GM18508 (cell line): ENCODE data around the gene KCNV2.
"Not testable (repeated sequence)": the region's sequence is repeated elsewhere in the genome, so short reads cannot be mapped to it uniquely, and the experiment has no call there.

Experiments used
- ATAC-seq: cut with Tn5 transposase; IDR thresholded peaks from one replicate; pipeline ENCODE4 v1.9.1; 2021; ENCODE audit warnings: moderate number of reproducible peaks; ENCODE audit not compliant: insufficient read depth, unreplicated experiment

KCNV2 gene

GRCh38 chr9:2717385-2717784, at the start of gene KCNV2:
TSS of gene KCNV2 (plus strand) at chr9:2717510. CDS start at chr9:2717740, 230 bp downstream.
- no peak for ATAC-seq

GRCh38 chr9:2673161-2673560, 44.1 kb upstream of the KCNV2 start:
- no peak for ATAC-seq

GRCh38 chr9:2674141-2674824, 43.0 kb upstream of the KCNV2 start:
- ATAC-seq, result no peak

- no peak for ATAC-seq
Observed at GRCh38 chr9:2675834-2676233, 41.5 kb upstream of the KCNV2 start.

- ATAC-seq, result no peak
Observed at GRCh38 chr9:2676466-2676865, 40.8 kb upstream of the KCNV2 start.

- ATAC-seq, result no peak
Observed at GRCh38 chr9:2677915-2678889, 39.1 kb upstream of the KCNV2 start.

- ATAC-seq, result no peak
Observed at GRCh38 chr9:2679011-2679410, 38.3 kb upstream of the KCNV2 start.

GRCh38 chr9:2681981-2682380, 35.3 kb upstream of the KCNV2 start:
- ATAC-seq, result no peak

- no peak for ATAC-seq
Observed at GRCh38 chr9:2686911-2687310, 30.4 kb upstream of the KCNV2 start.

- ATAC-seq, result no peak
Observed at GRCh38 chr9:2688636-2689035, 28.7 kb upstream of the KCNV2 start.

- ATAC-seq, result no peak
Observed at GRCh38 chr9:2691212-2691611, 26.1 kb upstream of the KCNV2 start.

- ATAC-seq, result no peak
Observed at GRCh38 chr9:2691626-2692025, 25.7 kb upstream of the KCNV2 start.

- ATAC-seq, result no peak
Observed at GRCh38 chr9:2693056-2693455, 24.3 kb upstream of the KCNV2 start.

GRCh38 chr9:2697492-2697891, 19.8 kb upstream of the KCNV2 start:
- ATAC-seq, result no peak

GRCh38 chr9:2700398-2700797, 16.9 kb upstream of the KCNV2 start:
- ATAC-seq, result no peak

GRCh38 chr9:2700909-2701550, 16.3 kb upstream of the KCNV2 start:
- ATAC-seq, result no peak

- no peak for ATAC-seq
Observed at GRCh38 chr9:2704504-2704903, 12.8 kb upstream of the KCNV2 start.

- not testable (repeated sequence) for ATAC-seq
Observed at GRCh38 chr9:2707256-2707655, 10.1 kb upstream of the KCNV2 start.

- no peak for ATAC-seq
Observed at GRCh38 chr9:2709645-2710101, 7.6 kb upstream of the KCNV2 start.

GRCh38 chr9:2711716-2712115, 5.6 kb upstream of the KCNV2 start:
- no peak for ATAC-seq
